Smooth muscle cell (in vitro differentiated cells): ENCODE data around the gene EFS. TPM values are rescaled to one million over a fixed set of nuclear protein-coding genes. Genes with fewer than 3 reads are reported as not detected.

Experiments
- DNase-seq: peaks from one replicate; lab custom pipeline; 2025; ENCODE audit not compliant: unreplicated experiment; lab: John Stamatoyannopoulos, UW
- H2AFZ ChIP-seq: fragments of 200-600 bp; sonication (generic); 2 replicates; pipeline ENCODE4 v1.6.0; 2016; ENCODE audit warnings: antibody characterized with exemption, low read depth, mild to moderate bottlenecking
- H3F3A ChIP-seq: fragments of 200-600 bp; sonication (generic); 2 replicates; pipeline ENCODE4 v1.6.0; 2017; ENCODE audit warnings: antibody characterized with exemption, low read depth
- H3K27ac ChIP-seq: fragments of 200-600 bp; sonication (generic); 2 replicates; pipeline ENCODE4 v1.5.1; 2016; ENCODE audit warnings: low read depth, mild to moderate bottlenecking
- H3K27me3 ChIP-seq: fragments of 200-600 bp; sonication (generic); 2 replicates; pipeline ENCODE4 v1.6.1; 2016; ENCODE audit warnings: low read depth, mild to moderate bottlenecking
- H3K36me3 ChIP-seq: fragments of 200-600 bp; sonication (generic); 2 replicates; pipeline ENCODE4 v1.5.1; 2016; ENCODE audit warnings: low read depth
- H3K4me1 ChIP-seq: fragments of 200-600 bp; sonication (generic); 2 replicates; pipeline ENCODE4 v1.5.1; 2016; ENCODE audit warnings: low read depth
- H3K4me2 ChIP-seq: fragments of 200-600 bp; sonication (generic); 2 replicates; pipeline ENCODE4 v1.6.0; 2016; ENCODE audit warnings: mild to moderate bottlenecking
- H3K4me3 ChIP-seq: fragments of 200-600 bp; sonication (generic); 2 replicates; pipeline ENCODE4 v1.5.1; 2016; ENCODE audit warnings: mild to moderate bottlenecking
- H3K79me2 ChIP-seq: fragments of 200-600 bp; sonication (generic); 2 replicates; pipeline ENCODE4 v1.6.0; 2016; ENCODE audit warnings: low read depth, mild to moderate bottlenecking
- H3K9ac ChIP-seq: fragments of 200-600 bp; sonication (generic); 2 replicates; pipeline ENCODE4 v1.6.0; 2016; ENCODE audit warnings: low read depth
- H3K9me3 ChIP-seq: fragments of 200-600 bp; sonication (generic); replicated peaks from 2 replicates; pipeline ENCODE4 v1.5.1; 2016; ENCODE audit warnings: low read depth
- H4K20me1 ChIP-seq: fragments of 200-600 bp; sonication (generic); 2 replicates; pipeline ENCODE4 v1.6.0; 2016; ENCODE audit warnings: low read depth
- WGBS: methylation state at CpG from one replicate; pipeline ENCODE4 v1.1.7; 2016; ENCODE audit warnings: low lambda C conversion rate; 5-methylcytosine and 5-hydroxymethylcytosine counted together
- polyA plus RNA-seq: library from polyadenylated mRNA; unstranded; fragments of >200 nt; fragmentation: Nextera tagmentation; extraction: Ambion mirVana; gene quantifications from 2 replicates; pipeline ENCODE4 v1.2.1, GENCODE V29; 2016
- total RNA-seq: library from RNA; depleted of rRNA; stranded (reverse); fragments of >200 nt; gene quantifications from 2 replicates; pipeline ENCODE4 v1.2.3, GENCODE V29; 2014
- TF ChIP-seq, protein P1 (sequence below): fragments of 200-600 bp; sonication (generic); IDR thresholded peaks from 2 replicates; pipeline ENCODE4 v1.5.1; 2017; ENCODE audit warnings: borderline replicate concordance, mild to moderate bottlenecking, antibody characterized with exemption; ENCODE audit not compliant: insufficient read depth, poor library complexity, severe bottlenecking

EFS gene
- total and polyA plus RNA-seq, 2 experiments from 2014 or later: 23.9 to 41.3 TPM

GRCh38 chr14:23406244-23406643 is 41.3 kb upstream of the EFS start:
- H3K36me3 ChIP-seq: no peaks in the 10 kb centered on the region
- no peak overlapping the region for H2AFZ ChIP-seq
- no peaks in the 10 kb centered on the region for H3K79me2 ChIP-seq
- TF ChIP-seq, protein P1, sequence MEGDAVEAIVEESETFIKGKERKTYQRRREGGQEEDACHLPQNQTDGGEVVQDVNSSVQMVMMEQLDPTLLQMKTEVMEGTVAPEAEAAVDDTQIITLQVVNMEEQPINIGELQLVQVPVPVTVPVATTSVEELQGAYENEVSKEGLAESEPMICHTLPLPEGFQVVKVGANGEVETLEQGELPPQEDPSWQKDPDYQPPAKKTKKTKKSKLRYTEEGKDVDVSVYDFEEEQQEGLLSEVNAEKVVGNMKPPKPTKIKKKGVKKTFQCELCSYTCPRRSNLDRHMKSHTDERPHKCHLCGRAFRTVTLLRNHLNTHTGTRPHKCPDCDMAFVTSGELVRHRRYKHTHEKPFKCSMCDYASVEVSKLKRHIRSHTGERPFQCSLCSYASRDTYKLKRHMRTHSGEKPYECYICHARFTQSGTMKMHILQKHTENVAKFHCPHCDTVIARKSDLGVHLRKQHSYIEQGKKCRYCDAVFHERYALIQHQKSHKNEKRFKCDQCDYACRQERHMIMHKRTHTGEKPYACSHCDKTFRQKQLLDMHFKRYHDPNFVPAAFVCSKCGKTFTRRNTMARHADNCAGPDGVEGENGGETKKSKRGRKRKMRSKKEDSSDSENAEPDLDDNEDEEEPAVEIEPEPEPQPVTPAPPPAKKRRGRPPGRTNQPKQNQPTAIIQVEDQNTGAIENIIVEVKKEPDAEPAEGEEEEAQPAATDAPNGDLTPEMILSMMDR: no peak
- no peak overlapping the region for H3K4me2 ChIP-seq
- DNase-seq: no peak
- H3K27me3 ChIP-seq: peaks cover 7% of the 10 kb centered on the region
- no peak overlapping the region for H3K27ac ChIP-seq
- 62% methylated on average over 4 of the region's 4 CpGs for WGBS
- H3K9me3 ChIP-seq: no peaks in the 10 kb centered on the region
- H3F3A ChIP-seq: no peaks in the 10 kb centered on the region
- no peak overlapping the region for H3K4me3 ChIP-seq
- H3K4me1 ChIP-seq: no peaks in the 10 kb centered on the region
- no peaks in the 10 kb centered on the region for H4K20me1 ChIP-seq
- H3K9ac ChIP-seq: no peak overlapping the region

- 89% methylated on average over 13 of the region's 13 CpGs for WGBS
- Histone ChIP-seq H3K27ac (no peak overlapping the region), H2AFZ (no peak overlapping the region), H3K4me1 (no peaks in the 10 kb centered on the region), H3K9me3 (no peaks in the 10 kb centered on the region), H3K4me3 (no peak overlapping the region), H3K79me2 (no peaks in the 10 kb centered on the region), H3F3A (no peaks in the 10 kb centered on the region), H3K9ac (no peak overlapping the region), H3K36me3 (no peaks in the 10 kb centered on the region), H4K20me1 (no peaks in the 10 kb centered on the region), H3K27me3 (peaks cover 7% of the 10 kb centered on the region), H3K4me2 (no peak overlapping the region)
- TF ChIP-seq, protein P1: no peak
- DNase-seq: no peak
These were observed 40.6 kb upstream of the EFS start for GRCh38 chr14:23405516-23406025.

GRCh38 chr14:23405096-23405495 is 40.1 kb upstream of the EFS start:
- Histone ChIP-seq H3K4me3 (no peak overlapping the region), H3K36me3 (no peaks in the 10 kb centered on the region), H3K9ac (no peak overlapping the region), H4K20me1 (no peaks in the 10 kb centered on the region), H3K4me2 (no peak overlapping the region), H3K27ac (no peak overlapping the region), H3K79me2 (no peaks in the 10 kb centered on the region), H3K27me3 (peaks cover 7% of the 10 kb centered on the region), H2AFZ (no peak overlapping the region), H3K4me1 (no peaks in the 10 kb centered on the region), H3K9me3 (no peaks in the 10 kb centered on the region), H3F3A (no peaks in the 10 kb centered on the region)
- 91% methylated on average over 10 of the region's 10 CpGs for WGBS
- TF ChIP-seq, protein P1: no peak
- no peak for DNase-seq

DNA sequence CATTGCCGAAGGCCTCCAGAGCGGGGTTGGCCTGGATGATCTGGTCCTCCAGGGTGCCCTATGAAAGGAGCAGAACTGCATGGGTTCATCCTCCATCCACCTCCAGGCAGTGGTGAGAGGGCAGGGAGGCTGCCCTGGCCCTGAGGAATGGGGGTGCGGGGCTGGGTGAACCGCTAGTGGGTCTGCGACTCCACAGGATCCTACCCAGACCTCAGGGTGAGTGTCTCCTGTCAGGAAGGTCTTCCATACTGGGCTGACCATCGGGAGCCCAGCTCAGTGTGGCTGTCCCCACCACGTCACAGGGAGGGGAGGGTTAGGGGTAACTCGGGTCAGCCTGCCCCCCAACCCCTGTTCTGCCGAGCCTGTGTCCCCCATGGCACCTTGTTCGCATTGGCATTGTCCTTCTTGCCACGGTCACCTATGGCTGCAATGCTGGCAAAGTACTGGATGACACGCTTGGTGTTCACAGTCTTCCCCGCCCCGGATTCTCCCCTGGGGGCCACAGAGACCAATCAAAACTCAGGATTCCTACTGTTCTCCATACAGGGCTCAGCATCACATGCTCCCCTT is 39.4 kb upstream of the EFS start:
- H3K9ac ChIP-seq: no peak overlapping the region
- 94% methylated on average over 14 of the region's 14 CpGs for WGBS
- no peak for DNase-seq

More for the DNA sequence above, 39.4 kb upstream of the EFS start:
- Histone ChIP-seq H3K4me3 (no peak overlapping the region), H3K36me3 (no peaks in the 10 kb centered on the region), H3K9me3 (no peaks in the 10 kb centered on the region), H3K79me2 (no peaks in the 10 kb centered on the region), H3K4me1 (no peaks in the 10 kb centered on the region), H3F3A (no peaks in the 10 kb centered on the region), H3K4me2 (no peak overlapping the region), H4K20me1 (no peaks in the 10 kb centered on the region), H2AFZ (no peak overlapping the region), H3K27me3 (peaks cover 7% of the 10 kb centered on the region), H3K27ac (no peak overlapping the region)
- TF ChIP-seq, protein P1: no peak
